ENCODE data around the gene TSEN54. TPM values are rescaled to one million over a fixed set of nuclear protein-coding genes. Genes with fewer than 3 reads are reported as not detected.

The TSEN54 gene
- total RNA-seq, 1 experiment from 2014 or later: 43.9 TPM

GRCh38 chr17:75542728-75543336 is 26.5 kb downstream of the TSEN54 start:
- no peak for DNase-seq (ENCODE audit: low spot score)

- DNase-seq (ENCODE audit: low spot score): no peak
Observed at GRCh38 chr17:75544250-75544649, 27.9 kb downstream of the TSEN54 start.

GRCh38 chr17:75546181-75546580 is 29.9 kb downstream of the TSEN54 start:
- DNase-seq (ENCODE audit: low spot score): no peak

- no peak for DNase-seq (ENCODE audit: low spot score)
Observed at GRCh38 chr17:75547091-75547490, 30.8 kb downstream of the TSEN54 start.

- DNase-seq (ENCODE audit: low spot score): no peak
Observed at GRCh38 chr17:75548813-75549212, 32.5 kb downstream of the TSEN54 start.

GRCh38 chr17:75549246-75550138 is 33.2 kb downstream of the TSEN54 start:
- no peak for DNase-seq (ENCODE audit: low spot score)

- DNase-seq (ENCODE audit: low spot score): no peak
Observed at GRCh38 chr17:75550139-75550465, 33.8 kb downstream of the TSEN54 start.

- peak; percentile 17 for DNase-seq (ENCODE audit: low spot score)
Observed at GRCh38 chr17:75551266-75551665, 34.9 kb downstream of the TSEN54 start.

GRCh38 chr17:75552425-75553294 is 36.3 kb downstream of the TSEN54 start:
- DNase-seq (ENCODE audit: low spot score): peak; percentile 19

- DNase-seq (ENCODE audit: low spot score): no peak
Observed at GRCh38 chr17:75553295-75554110, 37.2 kb downstream of the TSEN54 start.

- no peak for DNase-seq (ENCODE audit: low spot score)
Observed at GRCh38 chr17:75555679-75556153, 39.4 kb downstream of the TSEN54 start.

GRCh38 chr17:75557075-75557851 is 40.9 kb downstream of the TSEN54 start:
- DNase-seq (ENCODE audit: low spot score): peak; percentile 73

- DNase-seq (ENCODE audit: low spot score): no peak
Observed at GRCh38 chr17:75557852-75558665, 41.7 kb downstream of the TSEN54 start.

GRCh38 chr17:75558666-75559530 is 42.6 kb downstream of the TSEN54 start:
- DNase-seq (ENCODE audit: low spot score): no peak

GRCh38 chr17:75559958-75560533 is 43.7 kb downstream of the TSEN54 start:
- DNase-seq (ENCODE audit: low spot score): no peak

- peak; percentile 64 for DNase-seq (ENCODE audit: low spot score)
Observed at GRCh38 chr17:75561927-75562603, 45.7 kb downstream of the TSEN54 start.

GRCh38 chr17:75563063-75563758 is 46.9 kb downstream of the TSEN54 start:
- DNase-seq (ENCODE audit: low spot score): no peak
